Ovary (tissue), 3 donors: ENCODE results near the gene XXYLT1.

ENCODE experiments used
- CTCF ChIP-seq, 3 donors: fragments of 450-650 bp in 2 of 3; fragments of 200-600 bp in 1 of 3; IDR thresholded peaks; one replicate each; pipeline versions ENCODE4 v1.5.1 to v1.8.0; 2016 to 2022; ENCODE audit warnings: antibody characterized with exemption in 3 of 3, mild to moderate bottlenecking in 1 of 3
- POLR2A ChIP-seq: fragments of 450-650 bp; IDR thresholded peaks from one replicate; pipeline ENCODE4 v1.6.1; 2017; ENCODE audit warnings: antibody characterized with exemption, mild to moderate bottlenecking, moderate library complexity
- donor health status: DM: no; HTN: no; CAD: no.

GRCh38 chr3:195119461-195120266 is 151.3 kb downstream of the XXYLT1 start:
- TF ChIP-seq CTCF (IDR thresholded peaks at IDR 0.05) (no peak), POLR2A (no peak)
